ENCODE data around the gene RFXANK.

Gene RFXANK

DNA sequence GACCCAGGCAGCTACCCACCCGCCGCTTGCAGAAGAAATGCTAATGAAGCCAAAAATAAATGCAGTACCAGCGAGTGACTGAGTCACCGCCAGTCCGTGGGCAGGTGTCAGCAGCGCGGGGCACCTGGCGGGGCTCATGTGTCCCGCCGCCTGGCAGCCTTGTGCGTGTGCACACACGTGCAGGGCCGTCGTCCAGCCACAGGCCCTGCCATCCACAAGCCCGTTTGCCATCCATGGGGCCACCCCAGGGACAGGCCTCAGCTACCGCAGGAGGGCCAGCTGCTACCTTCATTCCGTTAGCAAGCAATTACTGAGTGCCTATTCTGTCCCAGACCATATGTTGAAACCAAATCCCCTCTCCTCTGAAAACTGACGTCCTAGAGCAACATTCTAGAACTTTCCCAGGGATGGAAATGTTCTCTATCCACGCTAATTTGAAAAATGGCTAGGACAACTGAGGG is 40.2 kb downstream of the RFXANK start:
- no peak for DNase-seq (ENCODE audit: low spot score)

DNA sequence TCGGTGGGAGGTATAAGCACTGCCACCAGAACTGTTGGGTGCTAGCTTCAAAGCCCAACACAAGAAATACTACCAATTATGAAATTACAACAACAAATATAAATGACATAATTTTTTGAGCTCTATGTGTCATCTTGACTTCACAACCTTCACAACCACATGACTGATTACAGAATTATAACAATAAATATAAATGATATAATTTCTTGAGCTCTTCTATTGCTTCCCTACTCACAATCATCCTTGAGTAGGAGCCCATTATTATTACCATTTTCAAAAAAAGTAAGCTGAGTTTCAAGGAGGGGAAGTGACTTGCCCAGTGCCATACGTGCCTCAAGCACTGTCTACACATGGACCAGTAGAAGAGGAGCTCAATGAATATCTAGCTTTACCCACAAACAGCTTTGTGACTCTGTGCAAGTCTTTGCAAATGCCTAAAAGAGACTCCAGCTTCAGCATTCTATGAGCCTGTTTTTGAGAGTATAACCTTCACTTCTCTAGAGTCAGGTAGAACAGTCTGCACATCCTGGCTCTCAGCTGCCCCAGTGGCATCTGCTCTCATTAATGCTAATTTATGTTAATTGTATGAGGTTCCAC is 42.3 kb downstream of the RFXANK start:
- no peak for DNase-seq (ENCODE audit: low spot score)

DNA sequence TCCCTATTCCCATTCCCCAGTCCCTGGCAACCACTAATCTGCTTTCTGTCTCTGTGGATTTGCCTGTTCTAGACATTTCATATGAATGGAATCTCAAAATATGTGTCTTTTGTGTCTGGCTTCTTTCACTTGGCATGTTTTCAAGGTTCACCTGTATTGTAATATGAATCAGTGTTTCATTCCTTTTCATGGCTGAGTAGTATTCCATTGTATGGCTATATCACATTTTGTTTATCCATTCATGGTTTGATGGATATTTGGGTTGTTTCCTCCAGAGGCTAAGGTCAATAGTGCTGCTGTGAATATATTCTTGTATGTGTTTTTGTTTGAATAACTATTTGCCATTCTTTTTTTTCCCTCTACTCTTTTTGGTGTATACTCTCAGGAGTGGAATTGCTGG is 44.1 kb downstream of the RFXANK start:
- no peak for DNase-seq (ENCODE audit: low spot score)

DNA sequence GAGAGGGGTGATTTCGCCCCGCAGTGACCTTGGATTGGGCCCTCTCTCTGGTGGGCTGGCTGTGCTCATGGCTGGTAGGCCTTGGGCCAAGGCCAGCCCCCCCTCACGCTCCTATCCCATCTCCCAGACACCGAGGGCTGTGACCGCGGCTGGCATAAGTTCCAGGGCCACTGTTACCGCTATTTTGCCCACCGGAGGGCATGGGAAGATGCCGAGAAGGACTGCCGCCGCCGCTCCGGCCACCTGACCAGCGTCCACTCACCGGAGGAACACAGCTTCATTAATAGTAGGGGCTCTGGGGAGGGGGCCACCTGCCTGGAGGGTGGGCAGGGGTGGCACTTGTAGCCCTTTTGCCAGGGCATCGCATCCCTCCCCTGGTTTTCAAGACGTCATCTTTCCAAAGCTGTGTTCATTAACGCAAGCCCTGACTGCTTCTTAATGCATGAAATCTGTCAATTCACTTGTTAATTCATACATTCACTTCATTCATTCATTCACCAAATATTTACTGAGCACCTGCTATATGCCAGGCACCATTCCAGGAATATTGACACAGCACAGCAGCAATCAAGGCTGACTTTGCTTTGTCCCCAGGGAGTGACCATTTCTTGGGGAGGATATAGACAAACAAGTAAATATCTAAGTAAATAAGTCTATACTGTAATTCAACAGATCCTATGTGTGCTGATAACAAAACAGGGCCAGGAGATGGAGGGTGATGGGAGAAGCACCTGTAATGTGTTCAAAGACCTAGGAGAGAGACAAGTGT is 46.3 kb downstream of the RFXANK start:
- DNase-seq (ENCODE audit: low spot score), result no peak

DNA sequence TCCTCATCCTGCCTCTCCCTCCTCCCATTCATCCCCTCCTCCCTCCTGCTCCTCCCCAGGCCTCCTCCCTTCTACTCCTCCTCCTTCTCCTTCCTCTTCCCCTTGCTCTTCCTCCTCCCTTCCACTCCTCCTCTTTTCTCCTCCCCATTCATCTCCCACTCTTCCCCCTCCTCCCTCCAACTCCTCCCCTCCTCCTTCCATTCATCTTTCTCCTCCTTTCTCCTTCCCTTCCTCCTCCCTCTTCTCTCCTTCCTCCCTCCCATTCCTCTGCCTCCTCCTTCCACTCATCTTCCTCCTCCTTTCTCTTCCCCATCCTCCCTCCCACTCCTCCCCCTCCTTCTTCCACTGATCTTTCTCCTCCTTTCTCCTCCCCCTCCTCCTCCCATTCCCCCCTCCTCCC is 47.6 kb downstream of the RFXANK start:
- no peak for DNase-seq (ENCODE audit: low spot score)

DNA sequence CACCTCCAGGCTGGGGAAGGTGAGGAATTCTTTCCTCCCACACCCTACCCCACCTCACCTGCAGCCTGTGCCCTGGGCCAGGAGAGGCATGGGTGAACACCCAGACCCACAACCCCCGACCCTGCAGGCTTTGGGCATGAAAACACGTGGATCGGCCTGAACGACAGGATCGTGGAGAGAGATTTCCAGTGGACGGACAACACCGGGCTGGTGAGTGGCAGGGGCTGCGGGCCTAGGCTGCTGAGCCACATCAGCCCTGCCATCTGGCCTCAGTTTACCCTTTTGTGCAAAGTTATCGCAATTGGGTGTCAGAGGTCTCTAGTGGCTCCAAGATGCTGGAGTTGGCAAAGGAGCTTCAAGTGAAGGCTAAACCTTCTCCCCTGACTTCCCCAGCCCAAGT is 48.4 kb downstream of the RFXANK start:
- DNase-seq (ENCODE audit: low spot score), result no peak

DNA sequence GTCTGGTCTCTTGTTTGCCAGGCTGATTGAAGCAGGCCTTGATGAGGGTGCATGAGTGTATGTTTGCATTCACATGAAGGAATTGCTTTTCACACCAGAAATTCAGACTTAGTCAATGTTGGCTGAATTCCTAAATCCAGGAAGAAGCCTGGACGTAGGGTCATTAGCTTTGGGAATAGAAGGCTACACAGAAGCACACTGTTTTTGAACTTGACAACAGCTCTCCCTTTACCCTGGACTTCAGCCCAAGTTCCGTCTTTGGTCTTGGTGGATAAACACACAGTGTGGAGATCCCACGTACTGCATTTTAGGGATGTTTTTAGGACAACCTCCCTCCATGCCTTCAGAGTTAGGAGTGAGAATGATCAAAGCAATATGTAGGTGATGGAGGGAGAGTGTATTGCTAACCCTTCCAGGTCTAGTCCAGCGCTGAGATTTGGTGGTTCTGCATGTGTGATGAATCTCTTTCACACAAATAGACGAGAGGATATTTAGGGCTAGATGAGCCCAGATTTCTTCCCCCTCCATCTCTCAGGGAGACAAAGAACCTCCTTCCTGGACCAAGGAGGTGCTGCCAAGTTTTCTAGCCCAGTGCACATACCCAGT is 58.2 kb downstream of the RFXANK start:
- DNase-seq (ENCODE audit: low spot score), result no peak
